K562 (cell line): ENCODE measurements around the gene MYCL. TPM values are rescaled to one million over a fixed set of nuclear protein-coding genes. Genes with fewer than 3 reads are reported as not detected.

Experiments used
- ARHGAP35 ChIP-seq: fragments of 450-650 bp; IDR thresholded peaks from 2 replicates; pipeline ENCODE4 v1.6.1; 2018; ENCODE audit not compliant: partially characterized antibody
- ATF4 ChIP-seq: fragments of 450-650 bp; formaldehyde crosslinking; IDR thresholded peaks from 2 replicates; pipeline ENCODE4 v1.4.0; 2022; ENCODE audit warnings: mild to moderate bottlenecking, moderate library complexity
- BRD9 ChIP-seq: fragments of 450-650 bp; IDR thresholded peaks from 2 replicates; pipeline ENCODE4 v1.6.1; 2018; ENCODE audit warnings: low read depth; ENCODE audit not compliant: partially characterized antibody
- ELF1 ChIP-seq: fragments of 200-800 bp; sonication (Bioruptor generic); IDR thresholded peaks from 2 replicates; pipeline ENCODE4 v1.6.1; 2016; ENCODE audit warnings: missing genetic modification characterization, missing compliant biosample characterization
- GTF2F1 ChIP-seq: IDR thresholded peaks from 2 replicates; pipeline ENCODE4 v1.6.1; 2011; ENCODE audit warnings: low read depth, low read length, improper control_type of control experiment
- HLTF ChIP-seq: fragments of 450-650 bp; IDR thresholded peaks from 2 replicates; pipeline ENCODE4 v1.6.1; 2016
- KAT7 ChIP-seq: sonication (generic); formaldehyde crosslinking; IDR thresholded peaks from 2 replicates; pipeline ENCODE4 v1.8.0; 2022; ENCODE audit warnings: missing genetic modification reagents, mild to moderate bottlenecking, borderline replicate concordance
- MTA3 ChIP-seq: fragments of 450-650 bp; formaldehyde crosslinking; IDR thresholded peaks from 2 replicates; pipeline ENCODE4 v1.6.1; 2017; ENCODE audit warnings: mild to moderate bottlenecking, borderline replicate concordance
- MTF1 ChIP-seq: fragments of 250-450 bp; sonication (Bioruptor Pico); IDR thresholded peaks from 2 replicates; pipeline ENCODE4 v1.9.0; 2021; ENCODE audit warnings: moderate library complexity, mild to moderate bottlenecking, inconsistent platforms, borderline replicate concordance
- POLR2G ChIP-seq: fragments of 200-400 bp; formaldehyde crosslinking; IDR thresholded peaks from 2 replicates; pipeline ENCODE4 v1.6.1; 2017; ENCODE audit warnings: low read depth, mild to moderate bottlenecking, antibody characterized with exemption, low read length, moderate library complexity
- POLR2H ChIP-seq: IDR thresholded peaks from 2 replicates; pipeline ENCODE4 v1.6.1; 2016; ENCODE audit warnings: missing genetic modification characterization, low read depth, mild to moderate bottlenecking, control low read depth, missing compliant biosample characterization, moderate library complexity
- POLR3A ChIP-seq: IDR thresholded peaks from 2 replicates; pipeline ENCODE4 v1.6.1; 2011; ENCODE audit warnings: borderline replicate concordance, mild to moderate bottlenecking, moderate library complexity; ENCODE audit not compliant: insufficient read length, insufficient read depth; ENCODE audit errors: extremely low read depth
- PTTG1 ChIP-seq: fragments of 450-650 bp; IDR thresholded peaks from 2 replicates; pipeline ENCODE4 v1.6.1; 2016; ENCODE audit warnings: low read depth, mild to moderate bottlenecking, missing genetic modification characterization, missing compliant biosample characterization
- UBTF ChIP-seq, 2 experiments: IDR thresholded peaks; 2 replicates each; pipeline ENCODE4 v1.6.1; 2012; ENCODE audit warnings: improper control_type of control experiment in 2 of 2, low read depth in 2 of 2, low read length in 2 of 2, borderline replicate concordance in 1 of 2
- ZNF184 ChIP-seq: sonication (generic); formaldehyde crosslinking; IDR thresholded peaks from 2 replicates; pipeline ENCODE4 v1.5.0; 2020; ENCODE audit warnings: missing genetic modification reagents
- ZNF23 ChIP-seq: fragments of 250-450 bp; sonication (Bioruptor Pico); IDR thresholded peaks from 2 replicates; pipeline ENCODE4 v1.4.0; 2020; ENCODE audit warnings: mild to moderate bottlenecking
- ZNF274 ChIP-seq: IDR thresholded peaks from 2 replicates; pipeline ENCODE4 v1.6.1; 2011; ENCODE audit warnings: low read depth, mild to moderate bottlenecking, low read length, moderate library complexity, borderline replicate concordance
- ZNF512 ChIP-seq: IDR thresholded peaks from 2 replicates; pipeline ENCODE4 v1.6.1; 2016; ENCODE audit warnings: missing genetic modification characterization, missing compliant biosample characterization
- ZNF584 ChIP-seq: fragments of 200-800 bp; sonication (Bioruptor generic); IDR thresholded peaks from 2 replicates; pipeline ENCODE4 v1.6.1; 2016; ENCODE audit warnings: low read depth, mild to moderate bottlenecking, missing genetic modification characterization, missing compliant biosample characterization
- ZNF717 ChIP-seq: fragments of 250-450 bp; sonication (Bioruptor Pico); IDR thresholded peaks from 2 replicates; pipeline ENCODE4 v1.5.0; 2021
- polyA plus RNA-seq, 8 experiments: library from polyadenylated mRNA; depleted of rRNA in 4 of 8; stranded (reverse) in 5 of 8; unstranded in 3 of 8; fragments of >200 nt; fragmentation: Nextera tagmentation in 2 of 8; fragmentation: Illumina TruSeq in 1 of 8; extraction: Ambion mirVana in 2 of 8; extraction: Trizol in 1 of 8; gene quantifications; 2 replicates each; pipeline versions ENCODE4 v1.2.1 to v1.2.3, GENCODE V29; 2011 to 2014; ENCODE audit warnings: inconsistent platforms in 1 of 8, missing spikeins in 1 of 8
- total RNA-seq, 7 experiments: library from RNA; depleted of rRNA in 6 of 7; stranded (reverse); fragments of >200 nt in 6 of 7; fragmentation: Illumina TruSeq in 2 of 7; extraction: Trizol in 2 of 7; gene quantifications; 2 replicates each; pipeline versions ENCODE4 v1.2.1 to v1.2.3, GENCODE V29; 2011 to 2021; ENCODE audit warnings: low replicate concordance in 1 of 7

Gene MYCL
- total and polyA plus RNA-seq, 9 of the 15 experiments (the other 6 are each of a cell fraction or from before 2014, with no cell fraction given) = 3.5 to 22.0 (median 12.8) TPM

- TF ChIP-seq UBTF (IDR thresholded peaks at IDR 0.05; ENCODE audit: borderline replicate concordance in 1 of 2, low read depth in 2 of 2, low read length in 2 of 2) = 0 out of 4 replicates have a peak, but pooled peaks of 1 of the 2 experiments have one; percentile 27
- TF ChIP-seq GTF2F1 = no peak
- TF ChIP-seq ZNF274 = no peak
- 0 out of 2 replicates have a peak, but pooled peaks have one; percentile 50 for TF ChIP-seq POLR2G
- no peak for TF ChIP-seq MTF1 (CRISPR knock-in tag)
- no peak for TF ChIP-seq ELF1 (tag)
- peak; percentile 40 for TF ChIP-seq ARHGAP35
- no peak for TF ChIP-seq ZNF717 (CRISPR knock-in tag)
- no peak for TF ChIP-seq ZNF184
- TF ChIP-seq ATF4 (CRISPR knock-in tag) = no peak
- TF ChIP-seq POLR3A = no peak
- no peak for TF ChIP-seq ZNF23 (CRISPR knock-in tag)
- 0 out of 2 replicates have a peak, but pooled peaks have one; percentile 38 for TF ChIP-seq KAT7 (CRISPR knock-in tag)
- TF ChIP-seq ZNF584 (CRISPR knock-in tag) = no peak
- no peak for TF ChIP-seq POLR2H (tag)
- peak; percentile 68; the same call in 1 of the 2 replicates for TF ChIP-seq HLTF
- peak; percentile 83 for TF ChIP-seq MTA3
- no peak for TF ChIP-seq ZNF512 (tag)
- no peak for TF ChIP-seq PTTG1 (tag)
- peak; percentile 84 for TF ChIP-seq BRD9
These were observed 8.8 kb downstream of the MYCL start (continued) for GRCh38 chr1:39892601-39893595.
